ENCODE data around the gene ZNF664.

ZNF664 gene

DNA sequence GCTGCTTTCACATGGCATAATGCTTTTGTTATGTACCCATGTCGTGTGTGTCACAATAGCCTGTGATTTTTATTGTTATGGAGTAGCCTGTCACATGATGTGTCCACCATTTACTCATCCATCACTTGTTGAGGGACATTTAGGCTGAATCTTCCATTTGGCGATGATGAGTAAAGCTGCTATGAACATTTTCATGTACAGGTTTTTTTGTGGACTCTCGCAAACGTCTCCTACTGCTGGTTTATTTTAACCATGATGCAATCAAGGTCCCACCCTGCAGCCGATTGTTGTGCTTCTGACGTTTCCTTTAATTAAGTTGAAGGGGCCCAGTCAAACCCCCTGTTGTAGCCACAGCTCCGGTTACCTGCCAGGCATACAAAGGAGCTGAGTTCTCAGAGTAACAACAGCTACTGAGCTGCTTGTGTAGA is 63.2 kb downstream of the ZNF664 start:
- no peak for DNase-seq

GRCh38 chr12:124036657-124037109 is 63.7 kb downstream of the ZNF664 start:
- DNase-seq: peak; percentile 52

GRCh38 chr12:124037331-124037730 is 64.3 kb downstream of the ZNF664 start:
- DNase-seq: no peak

DNA sequence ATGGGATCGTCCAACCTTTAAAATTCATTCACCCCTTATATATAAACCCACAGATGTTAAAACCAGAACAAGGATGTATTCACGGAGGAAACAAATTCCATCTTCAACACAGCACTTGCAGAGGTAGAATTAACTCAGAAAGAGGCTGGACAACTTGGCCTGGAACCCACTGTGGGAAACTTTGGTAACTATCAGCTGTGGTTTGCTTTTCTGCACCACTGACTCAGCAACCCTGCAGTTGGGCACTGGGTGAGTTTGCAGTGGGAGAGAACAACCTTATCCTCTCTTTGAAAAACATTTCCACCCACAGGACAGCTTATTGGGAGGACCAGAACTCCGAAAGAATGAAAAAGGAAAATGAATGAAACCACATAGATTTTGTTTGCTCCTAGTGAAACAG is 66.3 kb downstream of the ZNF664 start:
- no peak for DNase-seq

- no peak for DNase-seq
Observed at GRCh38 chr12:124040291-124040690, 67.3 kb downstream of the ZNF664 start.

DNA sequence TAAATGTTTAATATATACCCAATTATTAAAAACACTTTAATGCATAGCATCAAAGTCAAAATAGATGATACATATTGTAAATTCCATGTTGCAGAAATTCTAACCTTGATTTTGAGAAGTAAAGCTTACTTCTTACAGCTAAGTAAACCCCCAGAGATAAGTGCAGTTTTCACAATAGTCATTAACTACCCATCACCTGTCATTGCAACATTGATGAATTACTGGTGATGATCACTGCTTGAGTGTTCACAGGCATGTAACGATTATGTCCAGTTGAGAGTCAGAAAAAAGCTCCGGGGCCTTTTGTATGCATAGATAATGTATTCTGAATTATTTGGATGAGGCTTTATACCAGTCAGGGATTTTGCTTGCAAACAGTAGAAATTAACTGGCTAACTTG is 67.7 kb downstream of the ZNF664 start:
- DNase-seq: no peak

GRCh38 chr12:124041907-124042306 is 68.9 kb downstream of the ZNF664 start:
- no peak for DNase-seq

DNA sequence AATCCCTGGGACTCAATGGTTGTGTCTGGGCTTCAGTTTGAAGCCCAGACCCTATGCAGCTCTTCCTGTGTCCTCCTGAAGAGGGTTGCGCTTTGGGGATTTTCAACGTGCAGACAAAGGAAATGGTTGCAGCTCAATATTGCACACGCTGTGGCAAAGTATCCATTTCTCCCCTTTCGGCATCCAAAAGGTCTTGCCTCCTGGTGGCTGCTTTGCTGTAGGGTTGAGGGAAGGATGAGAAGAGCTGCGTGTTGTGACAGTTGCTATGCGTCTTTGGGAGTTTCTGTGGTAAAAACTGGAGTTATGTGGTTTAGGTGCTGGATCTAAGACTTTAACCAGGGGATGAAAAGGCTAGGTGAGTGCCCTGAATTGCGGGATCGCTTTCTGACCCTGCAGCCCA is 71.0 kb downstream of the ZNF664 start:
- no peak for DNase-seq

DNA sequence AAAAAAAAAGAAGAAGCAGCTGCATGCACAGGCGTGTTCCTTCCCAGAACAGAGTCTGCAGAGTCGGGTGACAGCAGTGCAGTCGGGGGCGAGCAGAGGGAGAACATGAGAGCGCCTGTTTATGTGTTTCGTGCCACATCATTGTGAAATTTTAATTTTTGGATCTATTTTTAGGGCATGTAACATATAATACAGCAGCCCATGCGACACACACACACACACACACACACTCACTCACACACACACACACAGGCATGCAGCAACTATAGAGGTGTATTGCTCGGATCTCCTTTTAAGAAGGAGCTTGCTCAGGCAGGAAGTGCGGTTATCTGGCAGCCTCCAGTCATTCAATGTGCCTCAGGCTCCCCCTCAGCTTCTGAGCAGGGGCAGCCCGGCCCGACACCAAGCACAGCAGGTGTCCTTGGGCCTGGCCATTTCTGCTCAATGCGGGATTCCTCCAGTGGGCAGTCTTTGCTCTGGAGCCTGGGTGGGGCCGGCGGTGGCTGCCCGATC is 71.8 kb downstream of the ZNF664 start:
- DNase-seq: no peak

DNA sequence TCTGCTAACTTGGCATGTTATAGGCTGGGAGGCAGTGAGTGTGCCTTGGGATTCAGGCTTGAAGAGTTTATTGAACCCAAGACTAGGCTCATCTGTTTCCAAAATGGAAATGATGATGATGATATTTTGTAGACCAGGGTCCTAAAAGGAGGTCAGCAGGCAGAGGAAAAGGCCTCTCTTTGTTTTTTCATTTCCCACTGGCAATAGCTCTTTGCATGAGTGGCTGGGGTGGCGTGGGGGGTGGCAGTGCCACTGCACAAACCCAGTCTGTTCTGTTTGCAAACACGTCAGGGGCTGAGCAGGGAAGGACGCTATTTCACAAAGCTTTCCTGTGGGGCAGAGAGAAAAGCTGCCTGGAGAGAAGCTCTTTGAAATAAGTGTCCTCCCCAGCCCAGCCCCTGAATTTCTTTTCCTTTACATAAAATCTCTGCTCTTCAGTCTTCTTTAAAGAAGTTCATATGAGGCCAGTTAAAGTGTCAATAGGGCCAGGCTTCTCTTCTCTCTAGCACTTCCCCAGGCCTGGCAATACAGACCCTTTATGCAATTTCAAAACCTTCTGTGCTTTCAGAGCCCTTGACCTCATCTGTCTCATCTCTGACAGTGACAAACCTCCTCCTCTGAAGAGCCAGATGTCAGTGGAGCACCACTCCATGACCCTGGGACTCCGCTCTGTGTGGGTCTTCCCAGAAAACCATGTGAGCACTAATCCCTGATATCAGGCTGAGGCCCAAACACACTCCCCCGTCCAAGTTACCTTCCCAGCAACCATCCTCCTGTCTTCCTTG is 72.8 kb downstream of the ZNF664 start:
- DNase-seq: no peak

DNA sequence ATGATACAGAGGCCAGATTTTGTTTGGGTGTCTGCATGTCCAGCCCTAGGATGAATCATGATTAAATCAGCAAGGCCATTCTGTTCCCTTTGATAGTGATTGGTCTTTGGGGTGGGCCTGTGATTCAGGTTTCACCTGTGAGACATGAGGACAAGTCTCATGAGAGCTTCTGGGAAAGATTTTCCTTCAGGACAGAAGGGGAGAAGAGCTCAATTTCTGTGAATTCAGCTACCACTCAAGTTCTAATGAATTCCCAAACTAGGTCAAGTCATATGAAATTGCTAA is 73.4 kb downstream of the ZNF664 start:
- DNase-seq: no peak

GRCh38 chr12:124047045-124047566 is 74.1 kb downstream of the ZNF664 start:
- DNase-seq: no peak

DNA sequence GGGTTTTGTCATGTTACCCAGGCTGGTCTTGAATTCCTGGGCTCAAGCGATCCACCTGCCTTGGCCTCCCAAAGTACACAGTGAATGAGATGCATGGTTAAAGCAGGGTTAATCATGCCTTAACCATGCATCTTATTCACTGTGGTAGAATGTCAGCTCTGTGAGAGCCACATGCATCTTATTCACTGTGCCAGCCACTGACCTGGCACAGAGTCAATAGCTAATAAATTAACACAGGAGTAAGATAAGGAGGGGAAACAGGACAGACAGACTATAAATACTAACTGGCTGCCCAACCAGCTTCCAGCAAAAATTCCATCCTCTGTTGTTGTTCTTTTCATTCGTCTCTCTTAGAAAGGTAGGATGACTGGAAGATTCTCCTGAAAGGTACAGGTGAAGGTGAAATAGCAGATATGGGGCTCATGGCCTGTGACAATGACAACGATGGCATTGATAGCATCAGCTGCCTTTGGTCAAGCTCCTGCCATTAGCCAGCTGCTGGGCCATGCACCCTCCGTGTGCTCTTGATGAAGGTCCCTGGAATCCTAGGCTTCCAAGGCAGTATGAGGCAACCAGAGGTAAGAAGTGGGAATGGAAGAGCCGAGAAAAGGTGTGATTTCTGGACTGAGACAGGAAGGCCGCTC is 76.6 kb downstream of the ZNF664 start:
- no peak for DNase-seq

GRCh38 chr12:124053851-124054250 is 80.8 kb downstream of the ZNF664 start:
- DNase-seq: no peak

- no peak for DNase-seq
Observed at GRCh38 chr12:124055066-124055465, 82.1 kb downstream of the ZNF664 start.

DNA sequence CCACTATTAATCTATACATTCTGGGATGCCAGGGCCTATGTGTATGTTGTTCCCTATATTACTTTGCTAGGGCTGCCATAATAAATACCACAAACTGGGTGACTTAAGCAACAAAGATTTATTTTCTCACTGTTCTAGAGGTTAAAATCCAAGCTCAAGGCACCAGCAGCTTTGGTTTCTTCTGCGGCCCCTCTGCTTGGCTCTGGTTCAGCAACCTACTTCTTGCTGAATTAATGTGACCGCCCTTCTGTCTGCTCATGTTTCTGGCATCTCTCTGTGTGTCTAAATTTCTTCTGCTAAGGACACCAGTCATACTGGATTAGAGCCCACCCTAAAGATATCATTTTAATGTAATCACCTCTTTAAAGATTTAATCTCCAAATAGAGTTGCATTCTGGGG is 84.7 kb downstream of the ZNF664 start:
- DNase-seq: no peak

DNA sequence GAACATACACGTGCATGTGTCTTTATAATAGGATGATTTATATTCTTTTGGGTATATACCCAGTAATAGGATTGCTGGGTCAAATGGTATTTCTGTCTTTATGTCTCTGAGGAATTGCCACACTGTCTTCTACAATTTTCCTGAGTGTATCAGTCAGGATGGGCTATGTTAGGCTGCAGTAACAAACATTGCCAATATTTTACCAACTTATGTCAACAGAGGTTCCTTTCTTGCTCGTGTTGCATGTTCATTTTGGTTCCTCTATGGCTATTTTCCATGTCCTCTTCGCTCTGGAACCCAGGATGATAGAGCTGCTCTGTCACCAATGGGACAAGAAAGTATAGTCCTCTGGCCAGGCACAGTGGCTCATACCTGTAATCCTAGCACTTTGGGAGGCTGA is 86.7 kb downstream of the ZNF664 start:
- DNase-seq: no peak

All from CD4-positive, alpha-beta T cell treated with Interleukin-4 for 4 hours (primary cell).